KOPT-K1 (cell line): Measurements from ENCODE around the gene AKIRIN2.

Experiments
- H3K27ac ChIP-seq: fragments of 200-600 bp; sonication (generic); 2 replicates; pipeline ENCODE4 v1.5.1; 2016; ENCODE audit warnings: antibody characterized with exemption, mild to moderate bottlenecking, low read depth, low read length; ENCODE audit not compliant: poor library complexity, severe bottlenecking
- H3K36me3 ChIP-seq: fragments of 200-600 bp; sonication (generic); 2 replicates; pipeline ENCODE4 v1.5.1; 2017; ENCODE audit warnings: antibody characterized with exemption, mild to moderate bottlenecking, low read length, moderate library complexity; ENCODE audit not compliant: insufficient read depth
- H3K9me3 ChIP-seq: fragments of 200-600 bp; sonication (generic); 2 replicates; pipeline ENCODE4 v1.5.1; 2017; ENCODE audit warnings: antibody characterized with exemption, low read length, mild to moderate bottlenecking; ENCODE audit not compliant: insufficient read depth, poor library complexity, severe bottlenecking

AKIRIN2 gene

DNA sequence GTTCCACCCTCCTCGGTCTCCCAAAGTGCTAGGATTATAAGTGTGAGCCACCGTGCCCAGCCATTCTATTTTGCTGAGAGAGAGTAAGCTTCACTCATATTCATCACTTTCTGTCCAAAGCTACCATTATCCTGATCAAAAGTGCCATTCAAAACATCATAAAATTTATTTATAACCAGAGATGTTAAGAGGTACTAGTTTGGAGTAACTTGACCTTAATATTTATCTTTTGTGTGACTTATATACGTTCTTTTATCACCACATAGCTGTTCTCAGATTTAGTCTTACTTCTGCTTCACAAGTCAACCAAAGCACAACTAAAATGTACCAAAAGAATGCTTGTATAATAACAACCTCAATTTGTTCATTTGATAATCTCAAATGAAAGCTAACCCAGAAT lies 18.1 kb downstream of the AKIRIN2 start:
- Histone ChIP-seq H3K36me3 (peaks cover 51% of the 10 kb centered on the region), H3K9me3 (no peaks in the 10 kb centered on the region), H3K27ac (no peak overlapping the region)

DNA sequence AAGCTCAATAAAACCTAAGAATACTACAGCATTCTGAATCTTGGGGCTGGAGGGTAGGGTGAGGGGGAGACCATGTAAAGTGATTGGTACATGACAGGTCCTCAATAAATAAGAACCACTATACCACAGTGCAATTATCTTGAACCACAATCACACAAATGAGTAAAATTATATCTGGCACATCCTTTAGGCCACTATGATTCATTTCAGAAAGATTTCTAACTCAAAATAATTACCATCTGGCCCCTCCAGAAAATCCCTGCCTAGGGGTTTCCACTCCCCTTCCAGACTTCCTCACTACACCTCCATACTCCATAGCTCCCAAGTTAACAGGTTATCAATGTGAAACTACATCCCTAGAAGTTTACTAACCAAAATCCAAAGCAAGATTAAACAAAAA lies 19.7 kb downstream of the AKIRIN2 start:
- H3K27ac ChIP-seq, result no peak overlapping the region
- peaks cover 63% of the 10 kb centered on the region for H3K36me3 ChIP-seq
- H3K9me3 ChIP-seq, result no peaks in the 10 kb centered on the region

DNA sequence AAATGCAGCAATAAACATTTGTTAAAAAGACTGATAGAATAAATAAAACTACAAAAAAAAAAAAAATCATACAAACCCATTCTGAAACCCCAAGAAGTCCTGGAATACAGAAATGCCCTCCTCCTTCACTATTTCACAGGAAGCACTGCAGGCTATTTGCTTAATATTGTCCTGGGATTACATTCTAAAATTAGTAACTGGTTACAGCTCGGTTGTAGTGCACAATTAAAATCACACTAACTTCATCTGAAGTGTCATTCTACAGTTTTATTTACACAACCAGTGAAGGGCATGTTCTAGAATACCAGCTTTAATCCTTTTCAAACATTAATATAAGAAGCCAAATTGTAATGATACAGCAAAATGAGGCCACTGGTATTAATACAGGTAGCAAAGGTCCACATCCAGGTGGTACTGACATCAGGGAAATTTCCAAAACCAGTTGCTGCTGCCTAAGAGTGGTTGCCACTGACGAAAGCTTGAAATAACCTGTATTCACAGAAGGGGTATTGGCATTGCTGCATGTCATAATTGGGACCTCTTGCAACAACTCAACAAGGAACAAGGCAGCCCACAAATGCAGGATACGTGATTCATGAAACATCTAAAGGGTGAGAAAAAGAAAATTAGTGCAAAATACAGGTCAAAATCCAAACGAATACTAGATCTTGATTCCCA lies 26.9 kb downstream of the AKIRIN2 start:
- Histone ChIP-seq H3K9me3 (no peaks in the 10 kb centered on the region), H3K36me3 (peaks cover 98% of the 10 kb centered on the region), H3K27ac (no peak overlapping the region)

DNA sequence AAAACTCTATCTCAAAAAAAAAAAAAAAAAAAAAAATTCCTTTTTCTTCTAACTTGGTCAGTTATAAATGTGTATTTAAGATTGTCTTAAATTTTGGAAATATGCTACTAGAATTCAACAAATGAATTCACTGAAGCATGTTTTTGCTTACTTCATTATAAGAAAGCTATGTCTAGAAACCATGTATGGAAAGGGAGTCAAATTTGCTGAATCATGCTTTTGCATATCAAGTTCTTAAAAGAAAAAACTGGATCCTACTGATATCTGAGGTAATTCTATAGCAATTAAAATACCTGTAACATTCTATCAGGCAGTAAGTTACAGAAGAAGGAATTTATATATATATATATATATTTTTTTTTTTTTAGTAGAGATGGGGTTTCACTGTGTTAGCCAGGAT lies 27.7 kb downstream of the AKIRIN2 start:
- Histone ChIP-seq H3K36me3 (peaks cover 98% of the 10 kb centered on the region), H3K27ac (no peak overlapping the region), H3K9me3 (no peaks in the 10 kb centered on the region)

DNA sequence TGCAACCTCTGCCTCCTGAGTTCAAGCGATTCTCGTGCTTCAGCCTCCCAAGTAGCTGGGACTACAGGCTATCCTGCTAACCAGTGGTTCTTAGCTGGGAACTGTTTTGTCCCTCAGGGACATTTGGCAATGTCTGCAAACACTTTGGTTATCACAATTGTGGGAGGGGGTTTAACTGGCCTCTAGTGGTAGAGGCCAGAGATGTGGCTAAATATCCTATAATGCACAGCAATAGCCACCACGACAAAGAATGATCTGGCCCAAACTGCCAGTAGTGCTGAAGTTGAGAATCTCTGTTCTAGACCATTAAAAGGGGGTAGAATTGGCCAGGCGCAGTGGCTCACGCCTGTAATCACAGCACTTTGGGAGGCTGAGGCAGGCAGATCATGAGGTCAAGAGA lies 28.8 kb downstream of the AKIRIN2 start:
- Histone ChIP-seq H3K9me3 (no peaks in the 10 kb centered on the region), H3K27ac (no peak overlapping the region), H3K36me3 (peaks cover 96% of the 10 kb centered on the region)

DNA sequence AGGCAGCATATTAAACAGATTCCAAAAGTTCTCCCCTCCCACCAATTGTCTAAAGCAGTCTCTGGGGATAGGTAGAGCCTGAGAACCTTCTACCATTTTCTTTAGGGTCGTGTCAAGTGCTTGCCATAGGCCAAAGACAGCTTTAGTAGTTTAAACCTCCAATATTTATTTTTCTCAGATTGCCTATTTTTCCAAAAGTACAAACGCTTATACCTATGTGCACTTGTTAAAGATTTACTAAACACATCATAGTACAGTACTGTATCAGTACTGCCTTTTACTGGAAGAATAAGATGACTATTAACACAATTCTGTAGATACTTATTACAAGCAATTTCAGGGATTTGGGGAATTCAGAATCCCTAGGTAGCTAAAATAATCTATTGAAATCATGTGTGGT lies 29.4 kb downstream of the AKIRIN2 start:
- H3K27ac ChIP-seq, result no peak overlapping the region
- H3K9me3 ChIP-seq, result no peaks in the 10 kb centered on the region
- H3K36me3 ChIP-seq, result peaks cover 96% of the 10 kb centered on the region

DNA sequence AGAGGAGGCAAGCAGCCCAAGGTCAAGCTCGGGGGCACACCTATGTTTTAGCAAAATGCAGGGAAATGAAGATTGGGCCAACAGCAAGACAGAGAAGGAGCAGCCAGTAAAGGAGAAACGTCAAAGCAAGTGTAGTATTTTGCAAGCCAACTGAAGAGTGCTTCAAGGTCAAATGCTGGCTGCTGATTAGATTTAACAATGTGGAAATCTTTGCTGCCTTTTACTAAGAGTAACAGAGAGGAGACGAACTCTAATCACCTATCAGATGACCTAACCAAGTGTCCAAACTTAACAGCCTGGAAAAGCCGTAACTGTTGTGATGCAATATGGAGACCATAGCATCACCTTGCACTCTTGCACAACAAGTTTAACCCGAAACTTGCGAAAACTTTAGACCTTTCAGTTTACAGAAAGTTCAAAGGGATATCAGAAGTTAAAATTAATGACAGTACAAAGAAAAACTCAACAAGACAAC lies 30.4 kb downstream of the AKIRIN2 start:
- H3K36me3 ChIP-seq, result peaks cover 96% of the 10 kb centered on the region
- H3K9me3 ChIP-seq, result no peaks in the 10 kb centered on the region
- no peak overlapping the region for H3K27ac ChIP-seq

DNA sequence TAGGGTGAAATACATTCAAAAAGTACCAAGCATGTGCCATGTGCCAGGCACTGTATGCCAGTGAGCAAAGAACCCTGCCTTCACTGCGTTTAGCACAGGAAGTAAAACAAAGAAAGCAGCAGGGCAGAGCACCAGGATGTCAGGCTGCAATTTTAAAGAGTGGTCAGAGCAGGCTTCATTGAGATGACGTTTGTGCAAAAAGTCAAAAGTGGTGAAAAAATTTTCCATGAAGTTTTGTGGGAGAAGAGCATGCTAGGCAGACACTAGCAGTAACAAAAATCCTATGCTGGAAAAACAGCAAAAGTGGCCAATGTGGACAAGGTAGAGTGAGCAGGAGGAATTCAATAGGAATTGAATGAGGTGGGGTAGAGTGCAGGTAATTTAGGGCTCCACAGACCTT lies 31.3 kb downstream of the AKIRIN2 start:
- Histone ChIP-seq H3K9me3 (no peaks in the 10 kb centered on the region), H3K27ac (no peak overlapping the region), H3K36me3 (peaks cover 95% of the 10 kb centered on the region)

DNA sequence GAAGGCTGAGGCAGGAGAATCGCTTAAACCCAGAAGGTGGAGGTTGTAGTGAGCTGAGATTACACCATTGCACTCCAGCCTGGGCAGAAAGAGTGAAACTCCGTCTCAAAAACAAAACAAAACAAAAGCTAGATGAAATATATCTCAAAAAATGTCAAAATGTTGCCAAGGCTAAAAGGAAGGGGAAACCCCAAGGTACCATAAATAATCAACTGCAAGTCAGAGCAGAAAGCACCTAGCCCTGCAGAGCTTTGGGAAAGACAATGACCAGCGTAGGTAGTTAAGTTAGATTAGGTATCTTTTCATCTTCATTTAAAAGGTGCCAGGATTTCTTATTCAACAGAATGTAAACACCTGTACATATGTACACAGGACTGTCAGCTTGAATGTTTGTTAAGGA lies 33.0 kb downstream of the AKIRIN2 start:
- Histone ChIP-seq H3K27ac (no peak overlapping the region), H3K9me3 (no peaks in the 10 kb centered on the region), H3K36me3 (peaks cover 92% of the 10 kb centered on the region)

DNA sequence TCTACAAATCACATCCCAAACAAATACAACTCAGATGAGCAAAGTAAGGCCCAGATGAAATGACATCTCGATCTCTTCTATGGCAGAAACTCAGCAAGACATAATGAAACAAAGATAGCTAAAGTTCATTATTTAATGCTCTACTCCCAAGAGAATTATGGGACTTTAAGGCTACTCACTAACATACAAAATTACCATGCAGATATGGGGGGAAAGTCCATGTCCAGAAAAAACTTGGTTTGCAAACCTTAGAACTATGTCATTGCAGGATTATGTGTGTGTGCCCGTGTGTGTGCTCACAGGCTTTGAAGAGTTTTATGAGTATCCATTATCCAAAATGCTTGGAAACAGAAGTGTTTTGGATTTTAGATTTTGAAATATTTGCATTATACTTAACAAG lies 34.0 kb downstream of the AKIRIN2 start:
- Histone ChIP-seq H3K36me3 (peaks cover 90% of the 10 kb centered on the region), H3K27ac (no peak overlapping the region), H3K9me3 (no peaks in the 10 kb centered on the region)

DNA sequence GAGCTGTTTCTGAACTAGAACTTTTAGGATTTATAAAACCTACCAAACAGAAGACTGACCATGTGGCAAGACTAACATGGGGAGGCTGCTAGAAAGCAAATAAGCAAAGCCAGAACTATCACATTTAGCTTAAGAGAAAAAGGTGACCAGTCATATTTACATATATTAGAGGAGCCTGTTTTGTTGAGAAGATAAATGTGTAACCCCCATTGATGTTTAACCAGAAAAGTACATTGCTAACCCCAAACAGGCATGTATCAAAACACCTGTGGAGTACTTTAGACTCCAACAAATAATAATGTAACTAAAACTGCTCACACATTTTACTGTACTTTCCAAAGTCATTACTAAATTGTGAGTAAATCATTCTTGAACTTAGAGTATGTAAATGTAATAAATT lies 35.0 kb downstream of the AKIRIN2 start:
- Histone ChIP-seq H3K9me3 (no peaks in the 10 kb centered on the region), H3K27ac (no peak overlapping the region), H3K36me3 (peaks cover 86% of the 10 kb centered on the region)

DNA sequence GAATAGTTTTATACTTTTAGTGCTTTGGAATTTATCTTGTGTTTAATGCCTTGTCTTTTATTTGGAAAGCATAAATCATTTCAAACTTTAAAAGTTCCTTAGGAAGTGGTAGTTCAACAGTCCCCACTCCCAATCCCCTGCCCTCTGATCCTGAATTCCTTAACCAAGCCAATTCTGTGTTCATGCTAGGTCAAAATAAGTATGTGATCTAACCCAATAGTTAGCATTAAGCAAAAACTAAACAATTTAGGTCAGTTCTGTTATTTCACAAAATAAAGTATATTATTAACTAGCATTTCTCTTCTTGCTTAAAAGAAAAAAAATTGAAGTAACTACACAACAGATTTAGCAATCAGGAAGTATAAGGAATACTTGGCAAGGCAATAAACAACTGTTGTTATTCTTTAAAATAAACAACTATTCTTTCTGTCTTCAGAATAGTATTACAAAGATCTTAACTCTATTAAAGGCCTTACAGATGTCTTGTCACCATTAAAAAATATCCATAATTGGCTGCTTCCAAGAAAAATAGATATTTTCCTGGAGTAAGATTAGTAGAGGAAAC lies 37.0 kb downstream of the AKIRIN2 start:
- Histone ChIP-seq H3K36me3 (peaks cover 85% of the 10 kb centered on the region), H3K9me3 (no peaks in the 10 kb centered on the region), H3K27ac (no peak overlapping the region)

DNA sequence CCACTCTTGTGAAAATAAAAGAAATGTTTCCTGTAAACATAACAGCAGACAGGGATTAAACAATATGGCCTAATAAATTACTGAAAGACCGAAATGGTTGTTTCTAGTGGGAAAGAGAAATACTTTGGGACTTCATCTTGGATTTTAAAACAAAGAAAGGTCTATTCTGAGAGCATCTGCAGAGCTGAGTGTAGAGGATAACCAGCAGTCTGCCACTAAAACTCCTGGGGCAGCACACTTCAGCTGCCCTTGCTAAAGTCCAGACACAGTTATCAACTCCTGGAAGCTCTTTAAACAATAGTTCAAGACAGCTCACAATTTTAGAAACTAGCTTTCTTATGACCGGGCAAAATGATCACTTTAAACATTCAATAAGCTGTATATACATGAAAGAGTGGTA lies 38.6 kb downstream of the AKIRIN2 start:
- peaks cover 83% of the 10 kb centered on the region for H3K36me3 ChIP-seq
- no peaks in the 10 kb centered on the region for H3K9me3 ChIP-seq
- H3K27ac ChIP-seq, result no peak overlapping the region

DNA sequence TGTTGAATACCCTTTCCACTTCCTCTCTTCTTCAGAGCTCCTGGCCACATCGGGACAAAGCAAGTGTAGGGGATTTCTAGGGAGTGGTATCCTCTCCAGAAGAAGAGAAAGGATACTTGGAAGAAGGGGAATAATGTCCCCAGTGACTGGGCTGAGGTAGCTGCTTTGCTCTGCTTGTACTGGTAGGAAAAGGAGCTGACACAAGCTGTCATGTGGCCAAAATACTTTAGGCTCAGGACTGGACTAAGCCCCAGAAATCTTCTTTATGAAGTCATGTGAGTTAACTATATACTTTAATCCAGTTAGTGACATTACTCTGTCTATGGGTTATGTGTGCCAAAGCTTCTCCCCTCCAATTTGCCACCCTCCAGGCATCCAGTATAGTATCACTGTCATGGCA lies 40.5 kb downstream of the AKIRIN2 start:
- Histone ChIP-seq H3K27ac (no peak overlapping the region), H3K9me3 (no peaks in the 10 kb centered on the region), H3K36me3 (peaks cover 65% of the 10 kb centered on the region)

DNA sequence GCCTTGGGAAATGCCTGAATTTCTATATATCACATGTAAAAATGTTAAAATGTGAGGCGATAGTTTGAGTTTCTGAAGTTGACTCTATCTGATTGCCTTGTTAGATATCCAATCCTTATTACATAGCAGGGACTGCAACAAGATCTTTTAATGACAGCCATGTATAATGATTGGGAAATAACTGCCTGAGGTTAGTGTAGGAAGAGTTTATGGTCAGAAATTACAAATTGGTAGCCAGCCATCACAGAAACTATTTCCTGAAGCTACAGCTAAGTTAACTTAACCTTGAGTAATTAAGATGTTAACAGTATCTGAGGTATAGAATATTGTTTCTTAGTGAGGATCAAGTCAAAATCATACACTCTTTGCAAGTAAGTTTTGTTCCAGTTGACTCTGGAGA lies 41.0 kb downstream of the AKIRIN2 start:
- Histone ChIP-seq H3K27ac (no peak overlapping the region), H3K9me3 (no peaks in the 10 kb centered on the region), H3K36me3 (peaks cover 62% of the 10 kb centered on the region)

DNA sequence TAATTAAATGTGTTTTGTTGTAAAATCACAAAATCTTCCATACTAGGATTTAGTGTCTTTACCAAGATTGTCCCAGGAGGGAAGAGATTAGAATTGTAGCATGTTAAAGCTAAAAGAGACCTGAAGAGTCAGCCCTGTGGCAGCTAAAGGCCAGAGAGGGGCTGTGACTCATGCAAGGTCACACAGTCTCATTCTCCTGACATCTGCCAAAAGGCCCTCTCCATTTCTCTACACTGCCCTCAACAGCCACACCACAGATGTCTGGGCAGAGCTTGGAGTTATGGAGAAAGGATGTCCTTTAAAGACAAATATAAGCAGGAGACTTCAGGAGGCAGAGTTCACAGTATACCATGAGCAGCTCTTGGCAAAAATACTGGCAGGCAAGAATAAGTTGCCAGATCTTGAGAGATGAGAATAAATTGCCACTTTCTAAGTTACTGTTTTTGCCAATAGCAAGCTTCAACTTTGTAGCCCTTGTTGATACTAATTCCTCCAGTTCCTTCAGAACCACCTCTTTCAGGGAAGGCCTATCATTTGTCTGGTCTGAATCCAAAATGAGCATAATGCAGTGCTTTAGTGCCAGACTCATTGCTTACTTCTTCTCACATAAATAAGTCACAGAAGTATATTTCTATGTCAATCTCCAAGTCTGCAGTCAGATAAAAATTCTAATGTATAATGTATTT lies 41.7 kb downstream of the AKIRIN2 start:
- Histone ChIP-seq H3K27ac (no peak overlapping the region), H3K9me3 (no peaks in the 10 kb centered on the region), H3K36me3 (peaks cover 55% of the 10 kb centered on the region)
